ENCODE data around the gene ZDHHC13.

Gene ZDHHC13

DNA sequence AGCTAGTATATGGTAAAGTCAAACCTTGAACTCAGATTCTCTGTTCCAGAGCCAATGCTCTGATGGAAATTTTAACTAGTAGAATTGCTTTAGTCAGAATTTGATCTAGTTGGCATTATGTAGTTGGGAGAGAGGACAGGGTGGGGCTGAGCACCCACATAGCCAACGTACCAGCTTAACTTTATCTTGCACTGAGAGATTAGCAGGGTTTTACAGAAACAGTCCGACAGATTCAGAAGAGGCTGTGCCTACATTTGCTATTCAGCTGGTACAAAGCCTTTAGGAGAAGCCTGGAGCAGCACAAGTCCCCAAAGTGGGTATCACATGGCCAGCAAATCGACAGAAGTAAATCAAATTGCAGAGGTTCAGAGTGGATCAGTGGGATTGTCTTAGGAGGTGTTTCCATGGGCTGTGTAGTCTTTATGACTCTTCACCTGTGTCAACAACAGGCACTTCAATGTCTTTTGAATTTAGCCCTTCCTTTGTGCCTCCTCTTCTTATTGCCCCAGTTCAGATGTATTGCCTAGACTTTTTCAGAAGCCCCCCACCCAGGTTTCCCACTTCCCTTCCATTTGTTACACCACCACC, 92.1 kb downstream of the ZDHHC13 start:
- no peak for DNase-seq

DNA sequence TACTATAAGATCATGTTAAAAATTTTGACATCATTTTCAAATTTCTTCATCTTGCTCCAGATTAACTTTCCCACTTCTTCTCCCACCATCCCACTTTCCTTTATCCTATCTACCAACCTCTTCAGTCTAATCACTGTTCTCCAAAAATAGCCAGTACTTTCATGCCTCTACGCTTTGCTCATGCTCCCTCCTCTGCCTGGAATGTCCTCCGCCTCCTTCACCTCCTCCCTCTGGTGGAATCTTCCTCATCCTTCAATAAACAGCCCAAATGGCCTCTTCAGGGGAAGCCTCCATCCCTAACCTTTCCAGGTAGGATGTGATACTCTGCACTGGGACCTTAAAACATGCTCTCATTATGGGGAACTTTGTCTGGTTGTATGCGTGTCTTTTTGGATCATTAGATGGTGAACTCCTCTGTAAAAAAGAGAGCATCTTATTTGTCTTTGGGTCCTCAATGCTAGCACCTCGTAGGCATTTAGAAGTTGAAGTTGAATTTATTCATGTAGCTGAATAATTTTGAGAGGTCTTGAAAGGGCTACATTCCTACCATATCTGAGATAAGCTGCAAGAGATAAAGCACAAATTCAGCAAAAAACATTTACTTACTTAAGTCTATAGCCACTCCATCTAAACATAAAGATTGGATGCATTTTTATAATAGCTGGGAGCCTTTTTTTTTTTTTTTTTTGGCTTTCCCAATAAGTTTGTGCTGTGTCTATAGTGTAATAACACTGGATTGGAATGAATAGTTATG, 92.8 kb downstream of the ZDHHC13 start:
- no peak for DNase-seq

DNA sequence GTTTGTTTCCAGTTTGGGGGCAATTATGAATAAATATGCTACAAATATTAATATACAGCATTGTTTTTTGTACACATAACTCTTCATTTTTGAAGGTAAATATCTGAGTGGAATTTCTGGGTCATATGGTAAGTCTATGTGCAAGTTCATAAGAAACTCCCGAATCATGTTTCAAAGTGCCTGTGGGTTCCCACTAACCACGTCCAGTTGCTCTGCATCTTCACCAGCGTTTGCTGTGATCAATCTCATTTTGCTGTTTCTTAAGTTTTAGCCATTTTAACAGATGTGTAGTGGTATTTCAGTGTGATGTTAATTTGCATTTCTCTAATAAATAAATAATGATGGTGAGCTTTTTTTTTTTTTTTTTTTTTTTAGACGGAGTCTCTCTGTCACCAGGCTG, 99.1 kb downstream of the ZDHHC13 start:
- DNase-seq, result no peak

DNA sequence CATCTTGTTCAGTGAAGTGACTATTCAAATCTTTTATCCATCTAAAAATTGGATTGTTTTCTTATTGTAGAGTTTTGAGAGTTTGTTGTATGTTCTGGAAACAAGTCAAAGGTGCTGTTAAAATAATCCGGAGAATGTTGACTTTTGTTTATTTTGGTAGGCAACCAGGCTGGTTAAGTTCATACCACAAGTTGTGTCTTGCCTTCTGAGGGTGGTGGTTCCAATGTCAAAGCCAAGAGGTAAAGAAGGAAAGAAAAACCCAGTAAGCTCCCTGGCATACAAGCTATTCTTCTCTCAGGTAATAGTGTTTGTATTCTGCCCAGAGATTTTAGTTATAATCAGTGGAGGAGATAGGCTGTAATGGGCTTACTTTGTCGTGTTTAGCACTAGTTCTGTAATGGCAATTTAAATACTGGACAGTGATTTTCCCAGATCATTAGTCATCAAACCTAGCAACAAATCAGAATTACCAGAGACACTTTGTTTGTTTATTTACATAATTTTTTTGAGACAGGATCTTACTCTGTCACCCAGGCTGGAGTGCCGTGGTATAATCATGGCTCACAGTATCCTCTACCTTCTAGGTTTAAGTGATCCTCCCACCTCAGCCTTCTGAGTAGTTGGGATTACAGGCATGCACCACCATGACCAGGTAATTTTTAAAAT, 99.9 kb downstream of the ZDHHC13 start:
- DNase-seq, result no peak

DNA sequence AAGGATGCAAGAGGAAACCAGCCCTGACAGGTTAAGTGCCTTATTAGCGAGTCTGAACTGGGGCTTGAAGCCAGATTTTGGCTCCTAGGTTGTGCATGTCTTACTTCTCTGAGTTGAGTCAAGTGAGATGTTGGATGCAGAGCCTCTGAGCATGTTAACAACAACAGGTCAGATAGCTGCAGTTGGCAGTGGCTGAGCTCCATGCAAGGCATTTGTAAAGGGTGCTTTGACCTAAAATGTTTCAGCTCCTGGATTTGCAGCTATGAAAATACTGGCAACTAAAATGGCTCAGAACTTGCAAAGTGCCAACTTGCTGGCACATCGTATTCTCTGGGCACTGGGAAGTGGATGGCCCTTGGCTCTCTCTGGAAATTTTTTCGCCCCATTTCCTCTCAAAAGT, 101.2 kb downstream of the ZDHHC13 start:
- DNase-seq, result no peak

DNA sequence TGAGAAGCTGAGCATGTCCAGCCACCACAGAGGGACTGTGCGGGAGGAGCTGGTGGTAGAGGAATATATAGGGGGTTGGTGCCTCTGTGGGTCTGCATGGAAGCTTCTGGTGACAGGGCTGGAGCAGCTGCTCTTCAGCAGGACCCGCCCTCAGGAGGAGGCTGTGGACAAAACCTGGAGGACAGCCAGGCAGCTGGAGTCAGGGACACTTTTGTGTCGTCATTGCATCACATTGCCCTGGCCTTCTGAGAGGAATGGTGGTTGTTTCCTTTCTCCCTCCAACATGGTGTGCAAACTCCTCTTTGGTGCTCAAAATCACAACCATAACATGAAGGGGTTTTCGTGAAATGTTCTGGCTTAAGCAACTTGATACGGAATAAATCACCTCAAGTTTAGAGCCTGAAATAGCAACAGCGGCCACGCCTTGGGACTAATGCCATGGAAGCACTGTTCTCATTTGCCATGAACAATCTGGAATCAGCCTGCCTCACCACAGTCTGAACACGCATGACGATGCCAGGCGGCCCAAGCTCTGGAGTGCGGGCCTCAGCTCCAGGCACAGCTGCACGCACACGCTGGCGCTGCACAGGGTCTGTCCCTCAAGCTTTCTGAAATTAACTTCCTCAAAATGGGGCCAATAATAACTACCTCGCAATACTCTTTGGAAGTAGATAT, 102.0 kb downstream of the ZDHHC13 start:
- DNase-seq, result no peak

DNA sequence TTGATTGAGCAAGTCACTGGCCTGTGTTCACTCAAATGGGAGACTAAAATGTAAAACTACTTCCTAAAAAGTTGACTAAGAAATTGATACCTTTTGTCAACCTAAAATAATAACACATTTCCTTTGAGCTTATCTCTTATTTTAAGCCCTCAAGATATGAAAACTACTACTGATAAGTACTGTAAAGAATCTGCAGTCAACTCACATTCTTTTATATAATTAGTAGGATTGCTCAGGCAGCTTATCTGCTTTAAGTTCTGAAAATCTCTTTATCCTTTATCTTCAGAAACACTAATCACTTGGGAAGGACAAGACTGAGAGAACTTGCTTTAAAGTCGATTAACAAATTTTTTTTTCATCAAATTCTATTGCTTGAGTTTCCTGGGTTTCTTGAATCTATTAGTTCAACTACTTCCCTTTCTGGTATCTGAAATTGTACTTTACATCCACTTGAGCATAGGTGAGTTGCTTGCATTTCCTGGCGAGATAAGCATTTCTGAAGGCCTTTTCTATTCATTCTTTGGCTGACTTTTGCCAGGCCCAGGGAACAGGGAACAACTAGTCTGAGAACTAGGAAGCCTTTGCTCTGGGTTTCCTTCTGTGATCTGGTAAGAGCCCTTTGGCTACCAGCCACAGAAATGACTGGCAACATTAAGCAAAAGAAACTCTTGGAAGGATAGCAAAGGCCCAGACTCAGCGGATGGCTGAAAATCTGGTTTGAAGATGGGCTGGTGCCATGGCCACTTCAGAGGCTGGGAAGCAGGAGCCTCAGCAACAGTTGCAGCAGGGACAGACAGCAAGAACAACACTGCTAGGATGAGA, 104.1 kb downstream of the ZDHHC13 start:
- no peak for DNase-seq

DNA sequence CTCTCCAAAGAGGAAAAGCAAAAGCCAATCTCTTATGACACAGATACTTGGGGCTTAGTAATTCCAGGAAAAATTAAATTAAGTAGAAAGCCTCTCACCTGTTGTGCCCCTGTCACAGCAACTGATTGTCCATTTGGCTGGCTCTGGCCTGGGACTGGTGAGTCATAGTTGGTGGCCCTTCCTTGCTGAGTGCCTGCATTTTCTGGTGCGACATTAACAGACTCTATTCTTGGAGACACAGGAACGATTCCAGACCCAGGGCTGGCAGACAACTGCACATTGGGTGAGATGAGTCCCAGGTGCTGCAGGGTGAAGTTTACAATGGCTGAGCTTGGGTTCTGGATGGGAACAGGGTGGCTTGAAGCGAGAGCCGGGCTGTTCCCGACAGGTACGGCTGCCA, 108.2 kb downstream of the ZDHHC13 start:
- no peak for DNase-seq

DNA sequence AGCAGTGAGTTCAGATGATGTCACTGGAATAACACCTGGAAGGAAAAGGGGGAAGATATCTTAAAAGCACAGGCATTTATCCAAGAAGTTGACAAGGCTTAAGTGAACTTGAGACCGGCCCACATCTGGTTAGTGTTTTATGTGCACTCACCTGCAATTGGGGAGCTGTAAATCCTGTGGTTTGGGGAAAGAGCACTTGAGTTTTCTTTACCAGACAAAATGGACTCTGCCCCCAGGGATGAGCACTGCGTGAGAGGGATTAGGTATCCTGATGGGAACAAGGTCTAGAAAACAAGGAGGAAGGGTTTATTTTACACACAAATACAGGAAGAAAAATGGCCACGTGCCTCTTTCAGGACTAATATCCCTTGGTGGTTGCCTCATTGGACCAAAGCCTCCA, 108.6 kb downstream of the ZDHHC13 start:
- DNase-seq, result no peak
